HepG2 (cell line): ENCODE results near the gene PRRT2. TPM values are rescaled to one million over a fixed set of nuclear protein-coding genes. Genes with fewer than 3 reads are reported as not detected.

ENCODE experiments used
- ARID4A ChIP-seq: sonication (generic); formaldehyde crosslinking; IDR thresholded peaks from 2 replicates; pipeline ENCODE4 v1.5.0; 2020; ENCODE audit warnings: mild to moderate bottlenecking, missing genetic modification reagents, borderline replicate concordance
- ATF3 ChIP-seq: sonication (generic); formaldehyde crosslinking; IDR thresholded peaks from 2 replicates; pipeline ENCODE4 v1.4.0; 2020; ENCODE audit warnings: missing genetic modification reagents
- FOXC1 ChIP-seq: sonication (generic); formaldehyde crosslinking; IDR thresholded peaks from 2 replicates; pipeline ENCODE4 v1.8.0; 2022; ENCODE audit warnings: mild to moderate bottlenecking, missing genetic modification reagents, borderline replicate concordance
- FOXJ3 ChIP-seq: sonication (generic); formaldehyde crosslinking; IDR thresholded peaks from 2 replicates; pipeline ENCODE4 v1.4.0; 2020; ENCODE audit warnings: missing genetic modification reagents, mild to moderate bottlenecking, borderline replicate concordance
- ISX ChIP-seq: sonication (generic); formaldehyde crosslinking; conservative IDR thresholded peaks from 2 replicates; pipeline ENCODE4 v1.5.0; 2020; ENCODE audit warnings: missing genetic modification reagents
- KAT8 ChIP-seq: IDR thresholded peaks from 2 replicates; pipeline ENCODE4 v1.6.1; 2016; ENCODE audit warnings: missing genetic modification reagents, missing compliant biosample characterization
- KDM6A ChIP-seq: IDR thresholded peaks from 2 replicates; pipeline ENCODE4 v1.6.1; 2016; ENCODE audit warnings: low read depth
- KLF12 ChIP-seq: sonication (generic); formaldehyde crosslinking; IDR thresholded peaks from 2 replicates; pipeline ENCODE4 v1.4.0; 2020; ENCODE audit warnings: missing genetic modification reagents, borderline replicate concordance
- LRRFIP1 ChIP-seq: sonication (generic); formaldehyde crosslinking; conservative IDR thresholded peaks from 2 replicates; pipeline ENCODE4 v1.4.0; 2020; ENCODE audit warnings: missing genetic modification reagents
- MAFG ChIP-seq: sonication (generic); formaldehyde crosslinking; IDR thresholded peaks from 2 replicates; pipeline ENCODE4 v1.5.1; 2020; ENCODE audit warnings: mild to moderate bottlenecking, missing genetic modification reagents
- MBNL3 ChIP-seq: fragments of 250-450 bp; sonication (Bioruptor Pico); conservative IDR thresholded peaks from 2 replicates; pipeline ENCODE4 v1.8.0; 2022; ENCODE audit warnings: mild to moderate bottlenecking, inconsistent platforms
- NCOA2 ChIP-seq: sonication (generic); formaldehyde crosslinking; IDR thresholded peaks from 2 replicates; pipeline ENCODE4 v1.8.0; 2022; ENCODE audit warnings: inconsistent platforms
- SIN3A ChIP-seq: IDR thresholded peaks from 2 replicates; pipeline ENCODE4 v1.6.1; 2011; ENCODE audit warnings: low read depth, mild to moderate bottlenecking, control low read depth, low read length, borderline replicate concordance
- SIX4 ChIP-seq: sonication (generic); formaldehyde crosslinking; IDR thresholded peaks from 2 replicates; pipeline ENCODE4 v1.4.0; 2020; ENCODE audit warnings: missing genetic modification reagents
- SNAPC2 ChIP-seq: sonication (generic); formaldehyde crosslinking; IDR thresholded peaks from 2 replicates; pipeline ENCODE4 v1.8.1; 2022; ENCODE audit warnings: mild to moderate bottlenecking, missing genetic modification reagents
- STAG1 ChIP-seq: sonication (generic); formaldehyde crosslinking; IDR thresholded peaks from 2 replicates; pipeline ENCODE4 v1.4.0; 2020; ENCODE audit warnings: missing genetic modification reagents
- TERF1 ChIP-seq: sonication (generic); formaldehyde crosslinking; IDR thresholded peaks from 2 replicates; pipeline ENCODE4 v1.8.0; 2022; ENCODE audit warnings: mild to moderate bottlenecking, missing genetic modification reagents, moderate library complexity
- ZBTB7B ChIP-seq: sonication (generic); formaldehyde crosslinking; IDR thresholded peaks from 2 replicates; pipeline ENCODE4 v1.4.0; 2020; ENCODE audit warnings: missing genetic modification reagents
- ZNF263 ChIP-seq: sonication (generic); formaldehyde crosslinking; IDR thresholded peaks from 2 replicates; pipeline ENCODE4 v1.4.0; 2020; ENCODE audit warnings: missing genetic modification reagents
- ZNF33B ChIP-seq: sonication (generic); formaldehyde crosslinking; IDR thresholded peaks from 2 replicates; pipeline ENCODE4 v1.5.1; 2020; ENCODE audit warnings: mild to moderate bottlenecking, missing genetic modification reagents
- ZNF557 ChIP-seq: sonication (generic); formaldehyde crosslinking; IDR thresholded peaks from 2 replicates; pipeline ENCODE4 v1.4.0; 2020; ENCODE audit warnings: missing genetic modification reagents
- ZNF660 ChIP-seq: sonication (generic); formaldehyde crosslinking; IDR thresholded peaks from 2 replicates; pipeline ENCODE4 v1.5.1; 2020; ENCODE audit warnings: mild to moderate bottlenecking, low read depth, missing genetic modification reagents, borderline replicate concordance
- ZNF747 ChIP-seq: sonication (generic); formaldehyde crosslinking; IDR thresholded peaks from 2 replicates; pipeline ENCODE4 v1.8.1; 2023; ENCODE audit warnings: missing genetic modification reagents, mild to moderate bottlenecking, borderline replicate concordance
- polyA plus RNA-seq, 8 experiments: library from polyadenylated mRNA; depleted of rRNA in 3 of 8; stranded (reverse) in 7 of 8; unstranded in 1 of 8; fragments of >200 nt; fragmentation: Illumina TruSeq in 4 of 8; extraction: Trizol in 4 of 8; gene quantifications; 2 replicates each; pipeline versions ENCODE4 v1.2.1 to v1.2.3, GENCODE V29; 2011 to 2016; ENCODE audit warnings: low read depth in 4 of 8, missing spikeins in 1 of 8, mixed read lengths in 1 of 8; ENCODE audit not compliant: insufficient read depth in 1 of 8
- total RNA-seq, 5 experiments: library from RNA; depleted of rRNA; stranded (reverse); fragments of >200 nt; fragmentation: Illumina TruSeq; extraction: Trizol; gene quantifications; 2 replicates each; pipeline ENCODE4 v1.2.3, GENCODE V29; 2016; ENCODE audit warnings: low read depth in 1 of 5

PRRT2 gene
- total and polyA plus RNA-seq, 2 of the 13 experiments (the other 11 are each of a cell fraction or from before 2014, with no cell fraction given) = 0.51 to 1.1 TPM

GRCh38 chr16:29862884-29863668 lies 51.1 kb downstream of the PRRT2 start, which contains the start of gene CDIPT (continued):
- TF ChIP-seq ARID4A (peak; percentile 95), SIX4 (CRISPR knock-in tag) (peak; percentile 32; the same call in 1 of the 2 replicates), STAG1 (CRISPR knock-in tag) (peak; percentile 63), MAFG (CRISPR knock-in tag) (no peak), ZBTB7B (CRISPR knock-in tag) (peak; percentile 61; the same call in 1 of the 2 replicates), ISX (CRISPR knock-in tag) (no peak), ZNF747 (CRISPR knock-in tag) (peak; percentile 48; the same call in 1 of the 2 replicates), SIN3A (peak; percentile 81), NCOA2 (CRISPR knock-in tag) (peak; percentile 69), ZNF263 (CRISPR knock-in tag) (no peak), ATF3 (CRISPR knock-in tag) (peak; percentile 78; the same call in 1 of the 2 replicates), TERF1 (no peak), KAT8 (CRISPR knock-in tag) (peak; percentile 95), KDM6A (CRISPR knock-in tag) (no peak), LRRFIP1 (CRISPR knock-in tag) (0 out of 2 replicates have a peak, but pooled peaks have one; percentile 76), MBNL3 (no peak), KLF12 (CRISPR knock-in tag) (no peak; the same call in 1 of the 2 replicates), SNAPC2 (CRISPR knock-in tag) (peak; percentile 56; the same call in 1 of the 2 replicates), ZNF557 (CRISPR knock-in tag) (no peak), FOXC1 (CRISPR knock-in tag) (no peak), FOXJ3 (CRISPR knock-in tag) (no peak), ZNF33B (CRISPR knock-in tag) (no peak), ZNF660 (CRISPR knock-in tag) (no peak)
